Germinal center (tissue), 1 donor: ENCODE results near the gene FAM177A1.

Source experiments
- DNase-seq: peaks from one replicate; pipeline ENCODE4 v3.0.0; 2012; ENCODE audit warnings: mixed read lengths, low spot score

The FAM177A1 gene

DNA sequence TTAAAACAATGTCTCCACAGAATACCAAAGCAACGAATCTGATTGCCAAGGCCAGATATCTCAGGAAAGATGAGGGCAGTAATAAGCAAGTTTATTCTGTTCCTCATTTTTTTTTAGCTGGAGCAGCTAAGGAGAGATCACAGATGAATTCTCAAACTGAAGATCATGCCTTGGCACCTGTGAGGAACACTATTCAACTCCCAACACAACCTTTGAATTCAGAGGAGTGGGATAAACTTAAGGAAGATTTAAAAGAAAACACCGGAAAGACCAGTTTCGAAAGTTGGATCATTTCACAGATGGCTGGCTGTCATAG is 77.3 kb downstream of the FAM177A1 start:
- no peak for DNase-seq

DNA sequence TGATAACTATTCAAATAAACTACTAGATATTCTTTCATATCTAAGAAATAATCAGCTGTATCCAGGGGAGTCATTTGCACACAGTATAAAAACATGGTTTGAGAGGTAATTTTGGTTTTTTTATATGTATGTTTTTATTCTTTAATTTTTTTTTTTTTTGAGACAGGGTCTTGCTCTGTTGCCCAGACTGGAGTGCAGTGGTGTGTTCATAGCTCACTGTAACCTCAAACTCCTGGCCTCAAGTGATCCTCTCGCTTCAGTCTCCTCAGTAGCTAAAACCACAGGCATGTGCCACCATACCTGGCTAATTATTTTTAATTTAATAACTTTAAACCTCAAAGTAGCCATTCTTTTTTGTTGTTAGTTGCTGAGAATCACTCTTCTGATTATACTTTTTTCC is 78.1 kb downstream of the FAM177A1 start:
- DNase-seq = no peak
